Tibial nerve (tissue), 3 donors: Measurements from ENCODE around the gene RGS18.

ENCODE experiments used
- CTCF ChIP-seq, 5 experiments: fragments of 200-600 bp in 3 of 5; fragments of 450-650 bp in 2 of 5; sonication (generic) in 3 of 5; IDR thresholded peaks; one replicate each; pipeline ENCODE4 v1.5.1; 2016 to 2019; ENCODE audit warnings: antibody characterized with exemption in 5 of 5, mild to moderate bottlenecking in 3 of 5, moderate library complexity in 2 of 5
- POLR2A ChIP-seq, 2 donors: fragments of 450-650 bp; IDR thresholded peaks; one replicate each; pipeline ENCODE4 v1.6.1; 2017; ENCODE audit warnings: antibody characterized with exemption in 2 of 2, mild to moderate bottlenecking in 2 of 2, moderate library complexity in 2 of 2

GRCh38 chr1:192227330-192227729, 69.1 kb downstream of the RGS18 start:
- no peak for TF ChIP-seq POLR2A (IDR thresholded peaks at IDR 0.05)
- TF ChIP-seq CTCF (IDR thresholded peaks at IDR 0.05), result no peak
